ENCODE data around the gene PCCA. TPM values are rescaled to one million over a fixed set of nuclear protein-coding genes. Genes with fewer than 3 reads are reported as not detected.
"Not testable (repeated sequence)": the region's sequence is repeated elsewhere in the genome, so short reads cannot be mapped to it uniquely, and the experiment has no call there.

The PCCA gene
- total RNA-seq, 1 experiment from 2014 or later: 28.3 TPM

DNA sequence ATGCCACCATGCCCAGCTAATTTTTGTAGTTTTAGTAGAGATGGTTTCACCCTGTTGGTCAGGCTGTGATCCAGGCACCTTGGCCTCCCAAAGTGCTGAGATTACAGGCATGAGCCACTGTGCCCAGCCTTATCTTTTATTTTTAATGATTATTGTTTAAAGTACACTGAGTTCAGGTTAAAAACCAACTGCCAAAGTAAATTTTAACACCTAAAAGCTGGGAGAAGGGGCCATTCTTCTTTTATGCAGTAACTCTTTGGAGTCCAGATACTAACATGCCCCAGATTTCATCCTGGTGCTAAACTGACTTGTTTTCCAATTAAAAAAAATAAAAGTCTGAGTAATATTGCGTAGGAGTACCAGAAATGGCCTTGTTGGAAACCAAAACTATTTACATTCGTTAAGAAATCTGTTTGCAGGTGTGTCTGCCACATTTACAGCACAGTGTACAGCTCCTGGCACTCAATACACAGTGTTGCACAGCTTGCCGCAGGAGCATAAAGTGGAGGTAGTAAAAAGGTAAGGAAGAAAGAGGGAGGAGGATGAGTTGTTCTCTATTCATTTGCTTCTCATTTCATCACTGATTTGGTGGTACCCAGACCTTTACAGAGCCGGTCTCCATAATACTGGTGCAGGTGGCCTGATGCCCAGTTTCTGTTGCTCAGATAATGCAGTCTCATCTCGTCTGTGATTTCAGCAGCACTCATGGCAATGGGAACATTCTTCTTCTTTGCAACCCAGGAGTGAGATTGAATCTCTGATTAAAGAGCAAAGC, 108.9 kb downstream of the PCCA start:
- 0 out of 2 replicates have a peak, but pooled peaks cover 3% of the 10 kb centered on the region for H3K36me3 ChIP-seq
- peak in 1 of 2 experiments; percentile 46 for DNase-seq (ENCODE audit: low read depth in 1 of 2, low spot score in 2 of 2)
- H3K4me3 ChIP-seq: no peak overlapping the region
- no peaks in the 10 kb centered on the region for H3K4me1 ChIP-seq (replicated peaks)
- no peaks in the 10 kb centered on the region; the same call in 1 of the 2 replicates for H3K9me3 ChIP-seq (replicated peaks)
- no peak overlapping the region for H3K27ac ChIP-seq
- no peaks in the 10 kb centered on the region; the same call in 1 of the 2 replicates for H3K27me3 ChIP-seq (replicated peaks)

DNA sequence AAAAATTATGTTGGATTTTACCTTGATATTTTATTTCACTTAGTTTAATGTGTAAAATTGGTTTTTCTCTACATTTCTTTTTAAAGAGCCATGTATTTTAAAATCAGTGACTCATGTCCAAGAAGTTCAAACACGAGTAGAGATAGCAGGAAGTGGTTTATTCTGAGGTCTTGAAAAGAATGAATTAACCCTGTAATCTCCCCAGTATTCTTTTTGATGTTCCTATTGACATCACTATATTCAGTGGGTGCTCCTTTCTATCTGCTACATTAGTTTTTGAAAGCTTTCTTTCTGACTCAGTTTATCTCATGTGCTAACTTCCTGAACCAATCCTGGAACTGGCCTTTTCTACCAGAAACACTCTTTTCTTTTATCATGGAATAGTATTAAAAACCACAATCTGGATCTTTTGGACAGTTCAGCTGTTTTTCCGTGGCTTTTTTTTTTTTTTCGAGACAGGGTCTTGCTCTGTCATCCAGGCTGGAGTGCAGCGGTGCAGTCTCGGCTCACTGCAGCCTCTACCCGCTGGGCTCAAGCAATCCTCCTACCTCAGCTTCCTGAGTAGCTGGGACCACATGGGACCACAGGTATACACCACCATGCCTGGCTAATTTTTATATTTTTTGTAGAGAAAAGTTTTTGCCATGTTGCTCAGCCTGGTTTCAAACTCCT, 114.9 kb downstream of the PCCA start:
- 0 out of 2 replicates have a peak, but pooled peaks cover 2% of the 10 kb centered on the region for H3K36me3 ChIP-seq
- peak overlapping the region; percentile 49 for H3K27ac ChIP-seq
- DNase-seq (ENCODE audit: low read depth in 1 of 2, low spot score in 2 of 2): peak; percentile 72 to 98
- H3K4me3 ChIP-seq: no peak overlapping the region
- no peaks in the 10 kb centered on the region for H3K27me3 ChIP-seq (replicated peaks)
- H3K9me3 ChIP-seq (replicated peaks): no peaks in the 10 kb centered on the region; the same call in 1 of the 2 replicates
- H3K4me1 ChIP-seq (replicated peaks): peaks cover 35% of the 10 kb centered on the region

DNA sequence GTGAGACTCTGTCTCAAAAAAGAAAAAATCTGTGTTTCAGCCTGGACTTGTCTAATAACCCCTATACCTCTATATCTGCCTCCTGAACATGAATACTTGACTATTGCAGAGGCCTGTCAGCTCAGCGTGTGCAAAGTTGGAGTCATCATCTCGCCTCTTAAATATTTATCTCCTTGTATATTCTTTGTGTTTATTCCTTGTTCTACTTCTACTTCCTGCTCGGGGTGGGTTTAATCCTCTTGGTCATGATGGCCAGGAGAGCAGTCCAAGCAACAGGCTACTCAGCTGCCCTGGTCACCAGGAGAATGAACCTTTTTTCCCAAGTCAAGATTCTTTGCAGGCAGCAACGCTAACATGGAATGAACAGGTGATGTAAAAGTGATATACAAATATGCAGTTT, 119.1 kb downstream of the PCCA start:
- Histone ChIP-seq H3K4me3 (no peak overlapping the region), H3K4me1 (replicated peaks) (peaks cover 74% of the 10 kb centered on the region), H3K36me3 (peaks cover 5% of the 10 kb centered on the region; the same call in 1 of the 2 replicates), H3K27ac (peak overlapping the region; percentile 16; the same call in 1 of the 2 replicates), H3K27me3 (replicated peaks) (no peaks in the 10 kb centered on the region), H3K9me3 (replicated peaks) (peaks cover 2% of the 10 kb centered on the region; the same call in 1 of the 2 replicates)
- peak; percentile 63 to 66 for DNase-seq (ENCODE audit: low read depth in 1 of 2, low spot score in 2 of 2)

DNA sequence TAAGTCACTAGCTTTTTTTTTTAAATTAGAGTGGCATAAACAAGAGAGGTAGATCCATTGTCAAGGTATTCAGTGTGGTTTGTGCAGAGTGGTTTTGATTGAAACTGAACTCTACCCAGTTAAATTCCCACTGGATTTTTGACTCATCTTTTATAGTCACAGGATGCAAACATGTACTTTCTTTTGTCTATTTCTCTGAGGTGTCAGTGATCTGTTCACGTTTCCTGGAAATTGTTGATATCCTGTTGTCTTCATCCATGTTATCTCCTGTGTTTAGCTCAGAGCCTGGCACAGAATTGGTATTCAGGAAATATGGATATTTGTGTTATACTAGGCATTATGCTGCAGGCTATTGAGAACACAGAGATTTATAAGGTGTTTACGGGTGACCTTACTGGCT, 119.7 kb downstream of the PCCA start:
- H3K27me3 ChIP-seq (replicated peaks): no peaks in the 10 kb centered on the region
- peak overlapping the region; percentile 16 for H3K27ac ChIP-seq
- peaks cover 7% of the 10 kb centered on the region; the same call in 1 of the 2 replicates for H3K36me3 ChIP-seq
- H3K4me1 ChIP-seq (replicated peaks): peaks cover 74% of the 10 kb centered on the region
- peak in 1 of 2 experiments; percentile 41 for DNase-seq (ENCODE audit: low read depth in 1 of 2, low spot score in 2 of 2)
- peaks cover 4% of the 10 kb centered on the region; the same call in 1 of the 2 replicates for H3K9me3 ChIP-seq (replicated peaks)
- H3K4me3 ChIP-seq: no peak overlapping the region

DNA sequence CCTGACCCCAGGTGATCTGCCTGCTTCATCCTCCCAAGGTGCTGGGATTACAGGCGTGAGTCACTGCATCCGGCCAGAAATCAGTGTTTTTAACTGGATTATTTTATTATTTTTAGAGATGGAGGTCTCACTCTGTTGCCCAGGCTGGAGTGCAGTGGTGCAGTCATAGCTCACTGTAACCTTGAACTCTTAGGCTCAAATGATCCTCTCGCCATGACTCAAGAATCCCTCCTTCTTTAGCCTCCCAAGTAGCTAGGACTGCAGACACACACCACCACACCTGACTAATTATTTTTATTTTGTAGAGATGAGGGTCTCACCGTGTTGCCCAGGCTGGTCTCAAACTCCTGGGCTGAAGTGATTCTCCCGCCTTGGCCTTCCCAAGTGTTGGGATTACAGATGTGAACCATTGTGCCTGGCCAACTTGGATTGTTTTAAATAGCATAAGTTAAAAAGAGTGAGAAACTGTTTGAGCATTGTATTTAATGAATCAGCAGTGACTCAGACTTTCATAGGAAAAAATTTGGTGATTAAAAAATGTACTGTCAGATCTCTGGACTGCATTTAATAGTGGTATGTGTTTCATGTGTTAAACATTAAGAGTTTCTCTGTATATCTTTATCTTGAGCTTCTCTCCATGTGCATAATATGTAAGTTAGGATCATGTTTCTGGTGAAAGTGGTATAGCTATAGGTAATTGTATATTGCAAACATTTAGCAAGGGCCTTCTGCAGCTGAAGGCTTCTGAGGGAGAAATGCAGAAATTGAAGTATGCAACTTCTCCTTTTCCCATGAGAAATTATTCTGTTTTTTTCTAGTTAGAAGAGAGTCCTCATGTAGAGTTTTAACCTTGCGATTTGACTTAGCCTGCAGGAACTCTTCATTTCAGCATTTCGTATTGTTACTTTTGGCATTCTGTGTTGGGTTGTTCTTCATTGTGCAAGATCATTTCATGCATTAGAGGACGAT, 121.2 kb downstream of the PCCA start:
- peak; percentile 60 to 94 for DNase-seq (ENCODE audit: low read depth in 1 of 2, low spot score in 2 of 2)
- Histone ChIP-seq H3K36me3 (peaks cover 6% of the 10 kb centered on the region; the same call in 1 of the 2 replicates), H3K9me3 (replicated peaks) (peaks cover 4% of the 10 kb centered on the region; the same call in 1 of the 2 replicates), H3K4me1 (replicated peaks) (peaks cover 71% of the 10 kb centered on the region), H3K27ac (peak overlapping the region; percentile 42), H3K27me3 (replicated peaks) (no peaks in the 10 kb centered on the region), H3K4me3 (no peak overlapping the region)

DNA sequence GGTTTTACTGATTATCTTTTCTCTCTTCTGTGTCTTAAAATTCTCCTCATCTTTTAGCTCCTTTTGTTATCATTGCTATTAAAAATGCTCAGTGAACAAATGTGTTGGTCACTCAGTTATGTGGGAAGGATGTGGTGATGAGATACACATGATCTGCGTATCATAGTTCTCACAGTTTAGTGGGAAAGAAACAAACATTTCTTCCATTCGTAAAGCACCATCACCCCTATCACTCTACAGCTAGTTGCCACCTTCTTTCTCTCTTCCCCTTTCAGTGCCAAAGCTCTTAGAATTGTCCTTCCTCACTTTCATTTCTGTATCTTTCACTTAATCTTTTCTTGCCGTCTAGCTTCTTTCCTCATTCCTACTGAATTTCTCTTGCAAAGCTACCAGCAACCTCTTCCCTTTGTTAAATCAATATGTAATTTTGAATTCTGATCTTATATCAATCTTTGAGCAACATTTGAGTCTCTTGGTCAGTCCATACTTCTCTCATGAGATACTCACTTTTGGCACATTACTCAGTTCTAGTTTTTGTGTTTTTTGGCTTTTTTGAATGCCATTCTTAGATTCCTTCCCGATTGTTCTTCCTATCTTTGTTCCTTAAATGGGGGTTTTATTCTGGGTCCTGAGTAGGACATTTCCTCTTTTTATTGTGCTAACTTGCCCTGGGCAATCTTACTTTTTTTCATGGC, 122.3 kb downstream of the PCCA start:
- peaks cover 78% of the 10 kb centered on the region for H3K4me1 ChIP-seq (replicated peaks)

DNA sequence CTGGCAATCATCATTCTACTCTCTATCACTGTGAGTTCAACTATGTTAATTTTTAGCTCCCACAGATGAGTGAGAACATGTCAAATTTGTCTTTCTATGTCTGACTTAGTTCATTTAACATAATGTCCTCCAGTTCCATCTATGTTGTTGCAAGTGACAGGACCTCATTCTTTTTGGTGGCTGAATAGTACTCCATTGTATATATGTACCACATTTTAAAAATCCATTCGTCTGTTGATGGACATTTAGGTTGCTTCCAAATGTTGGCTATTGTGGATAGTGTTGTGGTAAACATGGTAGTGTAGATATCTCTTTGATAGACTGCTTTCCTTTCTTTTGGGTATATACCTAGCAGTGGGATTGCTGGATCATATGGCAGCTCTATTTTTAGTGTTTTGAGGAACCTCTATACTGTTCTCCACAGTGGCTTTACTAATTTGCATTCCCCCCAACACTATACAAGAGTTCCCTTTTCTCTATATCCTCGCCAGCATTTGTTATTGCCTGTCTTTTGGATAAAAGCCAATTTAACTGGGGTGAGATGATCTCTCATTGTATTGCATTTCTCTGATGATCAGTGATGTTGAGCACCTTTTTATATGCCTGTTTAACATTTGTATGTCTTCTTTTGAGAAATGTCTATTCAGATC, 124.1 kb downstream of the PCCA start:
- Histone ChIP-seq H3K27me3 (replicated peaks) (no peaks in the 10 kb centered on the region), H3K4me1 (replicated peaks) (peaks cover 75% of the 10 kb centered on the region), H3K4me3 (no peak overlapping the region), H3K27ac (no peak overlapping the region), H3K36me3 (peaks cover 10% of the 10 kb centered on the region), H3K9me3 (replicated peaks) (peaks cover 4% of the 10 kb centered on the region; the same call in 1 of the 2 replicates)
- DNase-seq (ENCODE audit: low read depth in 1 of 2, low spot score in 2 of 2): no peak

More for the DNA sequence above, 122.3 kb downstream of the PCCA start:
- no peak overlapping the region for H3K4me3 ChIP-seq
- peaks cover 4% of the 10 kb centered on the region; the same call in 1 of the 2 replicates for H3K9me3 ChIP-seq (replicated peaks)
- H3K27ac ChIP-seq: peak overlapping the region; percentile 42
- peak; percentile 36 to 79 for DNase-seq (ENCODE audit: low read depth in 1 of 2, low spot score in 2 of 2)
- H3K27me3 ChIP-seq (replicated peaks): no peaks in the 10 kb centered on the region
- peaks cover 6% of the 10 kb centered on the region for H3K36me3 ChIP-seq

DNA sequence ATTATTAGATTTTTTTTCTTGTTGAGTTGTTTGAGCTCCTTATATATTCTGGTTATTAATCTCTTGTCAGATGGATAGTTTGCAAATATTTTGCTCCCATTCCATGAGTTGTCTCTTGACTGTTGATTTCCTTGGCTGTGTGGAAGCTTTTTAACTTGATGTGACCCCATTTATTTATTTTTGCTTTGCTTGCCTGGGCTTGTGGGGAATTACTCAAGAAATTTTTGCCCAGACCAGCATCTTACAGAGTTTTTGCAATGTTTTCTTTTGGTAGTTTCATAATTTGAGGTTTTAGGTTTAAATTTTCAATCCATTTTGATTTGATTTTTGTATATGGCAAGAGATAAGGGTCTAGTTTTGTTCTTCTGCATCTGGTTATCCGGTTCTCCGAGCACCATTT, 124.7 kb downstream of the PCCA start:
- H3K9me3 ChIP-seq (replicated peaks): peaks cover 4% of the 10 kb centered on the region; the same call in 1 of the 2 replicates
- H3K4me1 ChIP-seq (replicated peaks): peaks cover 70% of the 10 kb centered on the region
- no peak overlapping the region for H3K4me3 ChIP-seq
- peak overlapping the region; percentile 0; the same call in 1 of the 2 replicates for H3K27ac ChIP-seq
- H3K36me3 ChIP-seq: peaks cover 10% of the 10 kb centered on the region
- DNase-seq (ENCODE audit: low read depth in 1 of 2, low spot score in 2 of 2): peak in 1 of 2 experiments; percentile 57
- H3K27me3 ChIP-seq (replicated peaks): no peaks in the 10 kb centered on the region

DNA sequence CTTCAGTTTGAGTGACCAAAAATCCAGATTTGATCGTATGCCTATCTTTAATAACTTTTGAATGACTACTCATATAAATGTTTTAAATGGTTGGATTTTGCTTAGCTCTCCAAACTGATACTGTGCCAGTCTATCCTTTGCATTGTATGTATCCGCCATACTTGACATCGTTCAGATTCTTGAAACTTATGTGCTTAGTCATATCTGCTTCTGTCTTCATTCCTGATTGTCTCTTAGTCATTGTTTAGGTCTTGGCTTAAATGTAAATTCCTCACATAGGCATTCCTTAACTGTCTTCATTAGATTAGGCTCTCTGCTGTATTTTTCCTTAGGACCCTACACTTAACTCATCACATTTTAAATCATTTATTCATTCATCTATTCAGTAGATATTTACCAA, 126.0 kb downstream of the PCCA start:
- peaks cover 57% of the 10 kb centered on the region for H3K4me1 ChIP-seq (replicated peaks)
- H3K27ac ChIP-seq: peak overlapping the region; percentile 60
- H3K9me3 ChIP-seq (replicated peaks): peaks cover 4% of the 10 kb centered on the region; the same call in 1 of the 2 replicates
- H3K36me3 ChIP-seq: peaks cover 10% of the 10 kb centered on the region
- peak; percentile 72 to 99 for DNase-seq (ENCODE audit: low read depth in 1 of 2, low spot score in 2 of 2)
- no peak overlapping the region for H3K4me3 ChIP-seq
- H3K27me3 ChIP-seq (replicated peaks): no peaks in the 10 kb centered on the region

DNA sequence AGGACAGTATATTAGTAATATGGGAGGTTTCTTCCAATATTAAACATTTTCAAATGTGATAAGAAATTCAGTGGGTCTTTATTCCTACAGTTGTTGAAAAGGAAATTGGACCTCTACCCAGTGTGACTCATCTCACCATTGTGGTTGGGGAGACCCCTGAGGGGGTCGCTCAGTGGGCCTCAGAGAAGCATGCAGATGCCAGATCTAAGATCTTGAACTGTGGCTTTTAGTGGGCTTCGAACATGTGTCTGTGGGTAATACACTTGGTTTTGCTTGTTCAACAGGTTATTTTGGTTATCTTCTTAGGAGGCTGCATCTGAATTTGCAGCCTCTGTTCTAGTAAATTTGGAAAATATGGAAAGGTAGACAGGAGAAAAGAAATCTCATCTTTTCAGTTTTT, 132.3 kb downstream of the PCCA start:
- Histone ChIP-seq H3K27ac (no peak overlapping the region), H3K4me3 (no peak overlapping the region), H3K36me3 (peaks cover 6% of the 10 kb centered on the region; the same call in 1 of the 2 replicates), H3K9me3 (replicated peaks) (no peaks in the 10 kb centered on the region), H3K27me3 (replicated peaks) (no peaks in the 10 kb centered on the region), H3K4me1 (replicated peaks) (peaks cover 2% of the 10 kb centered on the region; the same call in 1 of the 2 replicates)
- DNase-seq (ENCODE audit: low read depth in 1 of 2, low spot score in 2 of 2): peak in 1 of 2 experiments; percentile 62

DNA sequence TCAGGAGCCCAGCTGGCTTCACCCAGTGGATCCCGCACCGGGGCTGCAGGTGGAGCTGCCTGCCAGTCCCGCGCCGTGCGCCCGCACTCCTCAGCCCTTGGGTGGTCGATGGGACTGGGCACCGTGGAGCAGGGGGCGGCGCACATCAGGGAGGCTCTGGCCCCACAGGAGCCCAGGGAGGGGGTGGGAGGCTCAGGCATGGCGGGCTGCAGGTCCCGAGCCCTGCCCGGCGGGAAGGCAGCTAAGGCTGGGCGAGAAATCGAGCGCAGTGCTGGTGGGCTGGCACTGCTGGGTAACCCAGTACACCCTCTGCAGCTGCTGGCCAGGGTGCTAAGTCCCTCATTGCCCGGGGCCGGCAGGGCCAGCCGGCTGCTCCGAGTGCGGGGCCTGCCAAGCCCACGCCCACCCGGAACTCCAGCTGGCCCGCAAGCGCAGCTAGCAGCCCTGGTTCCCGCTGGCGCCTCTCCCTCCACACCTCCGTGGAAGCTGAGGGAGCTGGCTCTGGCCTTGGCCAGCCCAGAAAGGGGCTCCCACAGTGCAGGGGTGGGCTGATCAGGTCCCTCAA, 135.2 kb downstream of the PCCA start:
- not testable (repeated sequence) for H3K4me3 ChIP-seq; H3K36me3 ChIP-seq; H3K27ac ChIP-seq; H3K27me3 ChIP-seq (replicated peaks); H3K4me1 ChIP-seq (replicated peaks); H3K9me3 ChIP-seq (replicated peaks)
- peak in 1 of 2 experiments; percentile 74 for DNase-seq (ENCODE audit: low read depth in 1 of 2, low spot score in 2 of 2)

DNA sequence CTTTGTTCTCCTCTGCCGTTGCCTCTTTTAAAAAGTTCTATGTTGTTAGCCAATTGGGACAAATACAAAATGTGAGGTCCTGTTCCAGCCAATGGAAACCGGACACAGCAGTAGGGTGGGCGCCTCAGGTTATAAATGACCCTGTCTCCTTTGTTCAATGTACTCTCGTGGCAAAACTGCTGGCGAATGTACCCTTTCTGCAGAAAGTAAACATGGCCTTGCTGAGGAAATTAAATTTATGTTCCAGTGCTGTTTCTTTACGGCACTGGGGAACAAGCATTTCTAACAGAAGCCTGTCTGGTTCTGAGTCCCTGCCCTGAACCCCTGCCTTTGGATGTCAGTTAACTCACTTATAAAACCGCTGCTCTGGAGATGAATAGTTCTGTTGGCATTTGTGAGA, 140.7 kb downstream of the PCCA start:
- H3K27ac ChIP-seq: no peak overlapping the region
- no peak overlapping the region for H3K4me3 ChIP-seq
- no peaks in the 10 kb centered on the region for H3K36me3 ChIP-seq
- no peaks in the 10 kb centered on the region for H3K27me3 ChIP-seq (replicated peaks)
- no peaks in the 10 kb centered on the region for H3K9me3 ChIP-seq (replicated peaks)
- DNase-seq (ENCODE audit: low read depth in 1 of 2, low spot score in 2 of 2): peak in 1 of 2 experiments; percentile 60
- peaks cover 1% of the 10 kb centered on the region for H3K4me1 ChIP-seq (replicated peaks)
